ENCODE results near the gene PADI6.

PADI6 gene

DNA sequence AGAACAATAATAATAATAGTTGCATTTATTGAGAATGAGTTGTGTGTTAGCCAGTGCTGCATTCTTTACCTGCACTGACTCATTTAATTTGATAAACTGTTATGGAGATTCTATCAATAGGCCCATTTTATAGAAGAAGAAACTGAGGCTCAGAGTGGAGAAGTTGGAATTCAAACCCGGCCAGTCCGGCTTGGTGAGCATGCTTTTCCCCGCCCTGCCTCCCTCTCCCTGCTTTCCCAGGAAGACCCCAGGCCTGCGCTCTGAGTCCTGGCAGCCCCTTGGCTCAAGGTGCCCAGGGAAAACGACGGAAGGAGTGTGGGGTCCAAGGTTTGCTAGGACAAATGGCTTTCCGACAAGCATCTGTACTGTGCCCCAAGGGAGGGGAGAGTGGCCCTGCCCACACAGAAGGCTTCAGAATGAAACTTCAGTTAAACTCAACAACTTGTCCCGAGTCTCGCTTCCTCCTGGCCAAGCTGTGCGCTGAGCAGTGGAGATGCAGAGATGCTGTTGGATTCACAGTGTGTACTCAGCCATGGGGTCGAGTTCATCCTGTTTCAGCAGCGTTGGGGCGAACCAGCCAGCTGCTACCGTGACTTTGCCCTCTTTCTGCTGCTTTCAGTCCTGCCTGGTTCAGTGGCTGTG is 23.3 kb upstream of the PADI6 start:
- TF ChIP-seq, protein P1, sequence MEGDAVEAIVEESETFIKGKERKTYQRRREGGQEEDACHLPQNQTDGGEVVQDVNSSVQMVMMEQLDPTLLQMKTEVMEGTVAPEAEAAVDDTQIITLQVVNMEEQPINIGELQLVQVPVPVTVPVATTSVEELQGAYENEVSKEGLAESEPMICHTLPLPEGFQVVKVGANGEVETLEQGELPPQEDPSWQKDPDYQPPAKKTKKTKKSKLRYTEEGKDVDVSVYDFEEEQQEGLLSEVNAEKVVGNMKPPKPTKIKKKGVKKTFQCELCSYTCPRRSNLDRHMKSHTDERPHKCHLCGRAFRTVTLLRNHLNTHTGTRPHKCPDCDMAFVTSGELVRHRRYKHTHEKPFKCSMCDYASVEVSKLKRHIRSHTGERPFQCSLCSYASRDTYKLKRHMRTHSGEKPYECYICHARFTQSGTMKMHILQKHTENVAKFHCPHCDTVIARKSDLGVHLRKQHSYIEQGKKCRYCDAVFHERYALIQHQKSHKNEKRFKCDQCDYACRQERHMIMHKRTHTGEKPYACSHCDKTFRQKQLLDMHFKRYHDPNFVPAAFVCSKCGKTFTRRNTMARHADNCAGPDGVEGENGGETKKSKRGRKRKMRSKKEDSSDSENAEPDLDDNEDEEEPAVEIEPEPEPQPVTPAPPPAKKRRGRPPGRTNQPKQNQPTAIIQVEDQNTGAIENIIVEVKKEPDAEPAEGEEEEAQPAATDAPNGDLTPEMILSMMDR (IDR thresholded peaks at IDR 0.05; ENCODE audit: insufficient read depth, missing control alignments), result no peak
- no peak for FAIRE-seq
- no peak for DNase-seq (ENCODE audit: insufficient read length, low spot score)

DNA sequence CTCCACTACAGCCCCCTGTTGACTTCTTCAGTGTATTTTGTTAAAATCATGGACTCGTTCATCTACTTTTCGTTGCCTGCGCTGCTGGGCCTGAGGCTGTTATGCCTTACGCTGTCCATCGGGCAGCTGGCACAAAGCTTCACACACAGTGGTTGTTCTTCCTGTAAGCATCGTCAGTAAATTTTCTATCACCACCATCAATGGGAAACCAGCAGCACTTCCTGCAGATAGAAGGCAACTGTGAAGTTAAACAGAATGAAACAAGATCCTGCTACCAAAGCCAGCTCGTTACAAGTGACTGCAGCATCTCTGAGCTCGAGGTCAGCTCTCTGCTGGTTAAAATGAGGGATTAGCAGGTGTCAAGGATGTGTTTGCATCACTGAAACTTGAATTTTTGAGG is 21.9 kb upstream of the PADI6 start:
- TF ChIP-seq, protein P1 (IDR thresholded peaks at IDR 0.05; ENCODE audit: insufficient read depth, missing control alignments), result no peak
- FAIRE-seq, result no peak
- DNase-seq (ENCODE audit: insufficient read length, low spot score), result no peak

DNA sequence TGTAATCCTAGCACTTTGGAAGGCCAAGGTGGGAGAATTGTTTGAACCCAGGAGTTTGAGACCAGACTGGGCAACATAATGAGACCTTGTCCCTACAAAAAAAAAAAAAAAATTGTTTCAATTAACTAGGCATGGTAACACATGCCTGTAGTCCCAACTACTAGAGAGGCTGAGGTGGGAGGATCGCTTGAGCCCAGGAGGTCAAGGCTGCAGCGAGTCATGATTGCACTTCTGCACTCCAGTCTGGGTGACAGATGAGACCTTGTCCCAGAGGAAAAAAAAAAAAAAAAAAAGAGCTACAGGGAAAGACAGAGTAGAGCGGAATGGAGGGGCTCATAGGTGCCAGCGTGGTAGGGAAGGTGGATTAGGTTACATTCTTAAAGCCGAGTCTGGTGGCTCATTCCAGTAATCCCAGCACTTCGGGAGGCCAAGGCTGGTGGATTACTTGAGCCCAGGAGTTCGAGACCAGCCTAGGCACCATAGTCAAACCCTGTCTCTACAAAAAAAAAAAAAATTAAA is 21.0 kb upstream of the PADI6 start:
- no peak for FAIRE-seq
- TF ChIP-seq, protein P1 (IDR thresholded peaks at IDR 0.05; ENCODE audit: insufficient read depth, missing control alignments), result no peak
- DNase-seq (ENCODE audit: insufficient read length, low spot score), result no peak

DNA sequence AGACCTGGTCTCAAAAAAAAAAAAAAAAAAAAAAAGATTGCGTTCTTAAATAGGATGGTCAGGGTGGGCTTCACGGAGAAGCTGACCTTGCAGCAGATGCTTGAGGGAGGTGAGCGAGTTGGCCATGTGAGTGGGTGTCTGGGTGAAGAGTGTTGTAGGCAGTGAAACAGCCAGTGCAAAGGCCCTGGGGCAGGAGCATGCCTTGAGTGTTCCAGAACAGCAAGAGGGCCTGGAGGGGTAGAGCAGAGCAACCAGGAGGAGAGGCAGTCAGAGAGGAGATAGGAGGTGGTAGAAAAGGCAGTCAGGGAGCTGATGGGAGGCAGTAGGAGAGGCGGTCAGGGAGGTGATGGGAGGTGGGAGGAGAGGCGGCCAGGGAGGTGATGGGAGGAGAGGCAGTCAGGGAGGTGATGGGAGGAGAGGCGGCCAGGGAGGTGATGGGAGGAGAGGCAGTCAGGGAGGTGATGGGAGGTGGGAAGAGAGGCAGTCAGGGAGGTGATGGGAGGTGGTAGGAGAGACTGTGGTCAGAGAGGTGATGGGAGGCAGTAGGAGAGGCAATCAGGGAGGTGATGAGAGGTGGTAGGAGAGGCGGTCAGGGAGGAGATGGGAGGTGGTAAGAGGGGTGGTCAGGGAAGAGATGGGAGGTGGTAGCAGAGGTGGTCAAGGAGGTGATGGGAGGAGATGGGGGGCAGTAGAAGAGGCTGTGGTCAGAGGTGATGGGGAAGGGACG is 20.2 kb upstream of the PADI6 start:
- TF ChIP-seq, protein P1 (IDR thresholded peaks at IDR 0.05; ENCODE audit: insufficient read depth, missing control alignments), result no peak
- DNase-seq (ENCODE audit: insufficient read length, low spot score) (no peak), FAIRE-seq (no peak)

DNA sequence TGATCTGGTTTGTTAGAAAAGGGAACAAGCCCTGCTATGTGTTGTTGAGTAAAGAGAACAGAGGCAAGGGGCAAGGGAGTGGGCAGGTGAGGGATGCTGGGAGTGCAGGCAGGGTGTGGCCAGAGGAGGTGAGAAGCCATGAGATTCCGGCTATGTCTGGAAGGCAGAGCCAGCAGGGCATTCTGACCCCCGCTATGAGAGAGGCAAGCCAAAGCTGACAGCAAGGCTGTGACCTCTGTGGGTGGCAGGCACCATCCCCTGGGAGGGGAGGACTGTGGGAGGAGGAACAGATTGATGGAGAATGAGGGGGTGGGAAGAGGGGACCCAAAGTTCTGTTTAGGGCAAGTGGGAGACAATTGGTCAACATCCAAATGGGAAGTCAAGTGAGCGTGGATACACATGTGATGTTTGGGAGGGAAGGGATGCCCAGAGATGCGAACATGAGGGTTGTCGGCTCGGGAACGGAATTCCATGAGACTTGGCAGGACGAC is 19.5 kb upstream of the PADI6 start:
- FAIRE-seq (no peak), DNase-seq (ENCODE audit: insufficient read length, low spot score) (no peak)
- TF ChIP-seq, protein P1 (IDR thresholded peaks at IDR 0.05; ENCODE audit: insufficient read depth, missing control alignments), result no peak

DNA sequence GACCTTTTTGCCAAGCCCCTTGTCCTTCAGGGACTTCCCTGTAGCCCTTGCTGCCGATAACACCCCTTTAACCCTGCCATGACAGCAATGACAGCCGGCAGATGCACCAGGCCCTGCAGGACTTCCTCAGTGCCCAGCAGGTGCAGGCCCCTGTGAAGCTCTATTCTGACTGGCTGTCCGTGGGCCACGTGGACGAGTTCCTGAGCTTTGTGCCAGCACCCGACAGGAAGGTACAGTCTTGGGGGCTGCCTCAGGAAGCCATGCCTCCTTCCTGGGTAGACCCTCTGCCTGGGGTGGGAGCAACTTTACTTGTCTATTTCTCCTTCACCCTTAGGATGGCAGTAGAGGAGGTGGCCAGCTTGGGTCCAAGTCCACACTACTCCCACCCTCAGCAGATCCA is 16.1 kb upstream of the PADI6 start:
- no peak for FAIRE-seq
- no peak for DNase-seq (ENCODE audit: insufficient read length, low spot score)
- TF ChIP-seq, protein P1 (IDR thresholded peaks at IDR 0.05; ENCODE audit: insufficient read depth, missing control alignments), result no peak

All from D721Med (cell line).